Measurements from ENCODE around the gene SIRPB2.

SIRPB2 gene

DNA sequence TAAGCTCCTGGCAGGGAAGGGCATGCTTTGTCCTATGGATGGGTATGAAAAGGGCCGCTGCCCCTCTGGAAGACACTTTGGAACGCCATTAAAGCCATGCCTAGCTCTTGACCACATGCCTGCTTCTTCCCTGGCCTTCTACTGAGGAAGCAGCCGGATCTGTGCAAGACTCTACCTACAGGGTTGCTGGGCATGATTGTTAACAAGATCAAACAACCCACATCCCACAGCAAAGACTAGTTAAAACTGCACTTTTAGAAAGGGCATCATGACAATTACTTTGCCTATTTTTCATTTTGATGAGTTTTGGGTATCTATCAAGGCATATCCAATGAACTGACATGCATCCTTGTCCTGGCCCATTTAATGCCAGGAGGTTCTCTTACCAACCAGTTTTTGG lies 50.1 kb downstream of the SIRPB2 start:
- no peak for DNase-seq (ENCODE audit: low read depth)

GRCh38 chr20:1440024-1440423 lies 51.2 kb downstream of the SIRPB2 start:
- peak; percentile 56 for DNase-seq (ENCODE audit: low read depth)

DNA sequence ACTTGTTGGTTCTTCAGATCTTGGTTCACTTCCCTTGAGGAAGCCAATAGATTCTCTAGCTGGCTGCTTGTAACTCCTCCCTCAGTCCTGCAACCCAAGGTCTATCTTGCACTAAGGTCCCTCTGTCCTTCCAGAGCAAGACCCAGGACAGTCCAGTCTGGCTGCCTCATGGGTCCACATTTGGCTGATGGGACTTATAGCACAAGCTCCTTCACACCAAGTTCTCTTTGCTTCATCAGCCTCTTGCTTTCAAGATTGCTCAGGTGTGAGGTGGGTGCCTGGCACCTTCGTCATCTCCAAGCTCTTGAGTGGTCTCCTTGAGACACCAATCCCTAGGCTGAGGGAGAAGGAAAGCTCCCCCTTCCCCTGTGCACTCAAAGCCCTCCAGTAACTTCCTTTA lies 52.9 kb downstream of the SIRPB2 start:
- no peak for DNase-seq (ENCODE audit: low read depth)

DNA sequence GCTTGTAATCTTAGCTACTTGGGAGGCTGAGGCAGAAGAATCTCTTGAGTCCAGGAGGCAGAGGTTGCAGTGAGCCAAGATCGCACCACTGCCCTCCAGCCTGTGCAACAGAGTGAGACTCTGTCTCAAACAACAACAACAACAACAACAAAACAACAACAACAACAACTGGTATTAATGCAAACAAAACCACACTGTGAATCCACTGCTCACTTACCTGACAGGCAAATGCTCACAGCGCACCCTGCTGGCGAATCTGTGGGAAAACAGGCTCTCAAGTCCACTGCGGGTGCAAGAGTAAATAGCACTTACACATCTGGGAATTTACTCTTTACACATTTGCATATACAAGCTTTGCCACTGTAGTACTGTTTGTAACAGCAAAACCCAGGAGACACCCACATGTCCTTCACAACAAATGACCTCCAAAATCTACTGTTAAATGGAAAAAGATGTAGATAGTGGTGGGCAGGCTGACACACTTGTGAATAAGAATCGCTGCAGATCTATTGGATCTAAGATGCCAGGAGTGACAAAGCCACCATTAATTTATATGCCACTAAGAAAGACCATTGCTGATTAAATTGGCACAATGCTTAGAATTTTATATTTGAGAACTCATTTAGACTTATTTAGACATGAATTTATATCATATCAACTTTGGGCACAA lies 53.9 kb downstream of the SIRPB2 start:
- peak; percentile 78 for DNase-seq (ENCODE audit: low read depth)

GRCh38 chr20:1436263-1436662 lies 55.0 kb downstream of the SIRPB2 start:
- DNase-seq (ENCODE audit: low read depth): no peak

- DNase-seq (ENCODE audit: low read depth): no peak
Observed at GRCh38 chr20:1435337-1435699, 55.9 kb downstream of the SIRPB2 start.

GRCh38 chr20:1434571-1435336 lies 56.5 kb downstream of the SIRPB2 start:
- DNase-seq (ENCODE audit: low read depth): peak; percentile 96

GRCh38 chr20:1431158-1431557 lies 60.1 kb downstream of the SIRPB2 start:
- DNase-seq (ENCODE audit: low read depth): no peak

GRCh38 chr20:1430004-1430451 lies 61.2 kb downstream of the SIRPB2 start:
- peak; percentile 32 for DNase-seq (ENCODE audit: low read depth)

DNA sequence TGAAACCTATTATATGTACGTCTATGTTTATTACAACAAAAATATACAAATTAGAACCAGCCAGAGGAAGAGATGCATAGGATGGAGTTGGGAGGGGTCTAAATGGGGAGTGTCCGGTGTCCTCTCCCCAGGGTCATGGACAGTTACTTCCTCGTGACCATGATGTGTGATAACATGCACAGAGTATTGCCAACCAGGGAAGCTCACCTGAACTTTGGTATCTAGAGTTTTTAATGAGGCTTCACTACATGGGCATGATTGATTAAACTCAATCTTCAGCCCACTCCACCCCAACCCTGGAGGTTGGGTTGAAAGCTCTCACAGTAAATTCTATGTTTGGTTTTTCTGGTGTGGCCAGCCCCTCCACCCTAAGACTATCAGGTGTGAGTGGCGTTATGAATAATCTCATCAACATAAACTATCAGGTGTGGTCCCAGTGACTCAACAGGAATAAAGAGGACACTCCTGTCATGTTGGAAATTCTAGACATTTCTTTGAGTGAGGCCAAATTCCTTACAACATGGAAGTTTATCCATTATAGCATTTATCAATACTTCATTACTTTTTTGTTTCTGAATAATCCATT lies 62.0 kb downstream of the SIRPB2 start:
- no peak for DNase-seq (ENCODE audit: low read depth)

- no peak for DNase-seq (ENCODE audit: low read depth)
Observed at GRCh38 chr20:1427457-1428054, 63.7 kb downstream of the SIRPB2 start.

DNA sequence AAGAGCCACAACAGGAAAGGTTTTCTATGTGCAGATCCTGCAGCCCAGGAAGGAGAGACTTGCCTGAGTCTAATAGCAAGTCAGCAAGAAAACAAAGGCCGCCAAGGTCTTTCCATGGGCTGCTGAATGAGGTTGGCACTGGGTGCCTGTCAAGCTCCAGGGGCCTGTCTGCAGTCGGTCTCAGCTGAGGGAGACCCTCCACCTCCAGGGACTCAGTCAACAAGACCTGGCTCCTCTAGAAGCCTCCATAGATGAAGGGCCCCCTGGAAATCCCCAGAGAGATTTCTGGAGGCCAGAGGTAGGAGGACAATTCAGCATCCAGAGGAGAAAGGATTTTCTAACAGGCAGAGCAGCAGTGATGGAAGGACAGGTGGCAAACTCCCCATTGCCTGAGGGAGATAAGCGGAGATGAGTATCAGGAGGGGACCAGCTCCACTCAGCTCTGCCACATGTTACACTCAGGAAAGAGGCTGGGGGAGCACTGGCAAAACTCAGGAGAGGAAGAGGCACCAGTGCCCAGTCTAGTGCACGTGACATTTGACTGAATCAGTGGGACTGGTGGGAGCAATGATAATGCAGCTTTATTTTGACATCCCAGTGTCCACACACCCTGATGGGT lies 64.9 kb downstream of the SIRPB2 start:
- no peak for DNase-seq (ENCODE audit: low read depth)

All from ELR (cell line).